Calu3 (cell line): Measurements from ENCODE around the gene HMBS. TPM values are rescaled to one million over a fixed set of nuclear protein-coding genes. Genes with fewer than 3 reads are reported as not detected.

Source experiments
- BruUV-seq: library from RNA; stranded (reverse); fragments of 400-500 nt; replicated peaks from 2 replicates; lab custom pipeline; 2021; lab: Mats Ljungman, UMichigan
- CTCF ChIA-PET: fragments of 300-600 bp; sonication (Branson Sonifier 250); formaldehyde crosslinking; loops from one replicate; lab custom pipeline; 2022; ENCODE audit warnings: antibody characterized with exemption; lab: Charles Lee
- DNase-seq: peaks from one replicate; pipeline ENCODE4 v3.0.0; 2022
- H3K27ac Mint-ChIP-seq: one replicate; pipeline ENCODE4 v1.8.0; 2022; ENCODE audit warnings: mixed read lengths; ENCODE audit not compliant: unreplicated experiment
- H3K27me3 Mint-ChIP-seq: one replicate; pipeline ENCODE4 v1.8.0; 2022; ENCODE audit warnings: mixed read lengths; ENCODE audit not compliant: unreplicated experiment
- H3K36me3 Mint-ChIP-seq: one replicate; pipeline ENCODE4 v1.8.0; 2022; ENCODE audit warnings: mild to moderate bottlenecking, moderate library complexity, mixed read lengths; ENCODE audit not compliant: insufficient read depth, unreplicated experiment
- H3K4me1 Mint-ChIP-seq: one replicate; pipeline ENCODE4 v1.8.0; 2022; ENCODE audit warnings: mild to moderate bottlenecking, low read depth, mixed read lengths; ENCODE audit not compliant: unreplicated experiment
- H3K4me3 Mint-ChIP-seq: one replicate; pipeline ENCODE4 v1.8.0; 2022; ENCODE audit warnings: mild to moderate bottlenecking, low read depth, moderate library complexity, mixed read lengths; ENCODE audit not compliant: unreplicated experiment
- H3K9me3 Mint-ChIP-seq: one replicate; pipeline ENCODE4 v1.8.0; 2022; ENCODE audit warnings: low read depth, mixed read lengths; ENCODE audit not compliant: unreplicated experiment
- CTCF ChIP-seq: fragments of 200-600 bp; IDR thresholded peaks from one replicate; pipeline ENCODE4 v1.8.0; 2022; ENCODE audit warnings: antibody characterized with exemption; ENCODE audit not compliant: unreplicated experiment
- intact Hi-C: fragments of 100-400 bp; cut with micrococcal nuclease; formaldehyde crosslinking; loops from one replicate; pipeline ENCODE4 v1.10.0; 2022; ENCODE audit not compliant: unreplicated experiment
- total RNA-seq: library from RNA; stranded (reverse); gene quantifications from 2 replicates; pipeline ENCODE4 v1.2.3, GENCODE V29; 2022

Gene HMBS
- total RNA-seq, 1 experiment from 2014 or later = 35.2 TPM

- CTCF ChIA-PET = no interaction called here
- intact Hi-C loops = no loop called here
- no peak overlapping the region for H3K4me3 Mint-ChIP-seq
- BruUV-seq = no TSS peak
- H3K9me3 Mint-ChIP-seq = no peaks in the 10 kb centered on the region
- no peaks in the 10 kb centered on the region for H3K4me1 Mint-ChIP-seq
- TF ChIP-seq CTCF = no peak
- H3K36me3 Mint-ChIP-seq = peaks cover 32% of the 10 kb centered on the region
- H3K27ac Mint-ChIP-seq = no peak overlapping the region
- no peaks in the 10 kb centered on the region for H3K27me3 Mint-ChIP-seq
- DNase-seq = no peak
Observed at GRCh38 chr11:119042927-119043326, 41.8 kb upstream of the HMBS start.

DNA sequence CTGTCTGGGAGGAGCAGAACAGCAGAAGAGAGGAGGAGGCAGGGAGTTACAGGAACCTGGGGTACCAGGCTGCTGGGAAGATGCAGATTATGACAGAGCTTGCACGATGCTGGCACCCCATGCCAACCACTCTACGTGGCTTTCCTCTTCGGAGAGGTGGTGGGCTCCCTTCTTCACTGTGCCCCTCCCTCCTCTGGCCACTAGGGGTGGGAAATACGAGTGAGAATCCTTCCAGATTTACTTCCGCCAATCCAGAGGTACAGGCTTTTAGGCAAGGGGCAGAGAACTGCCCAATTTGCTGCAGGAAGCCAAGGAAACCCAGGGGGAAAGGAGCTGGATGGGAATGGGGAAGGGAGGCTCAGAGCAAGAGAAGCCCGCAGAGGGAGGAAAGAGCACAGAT is 40.0 kb upstream of the HMBS start:
- Mint-ChIP-seq H3K4me1 (no peaks in the 10 kb centered on the region), H3K27ac (peak overlapping the region; percentile 50), H3K9me3 (no peaks in the 10 kb centered on the region), H3K27me3 (no peaks in the 10 kb centered on the region), H3K4me3 (no peak overlapping the region), H3K36me3 (peaks cover 44% of the 10 kb centered on the region)
- DNase-seq = no peak
- intact Hi-C loops = no loop called here
- no peak for TF ChIP-seq CTCF
- CTCF ChIA-PET = no interaction called here
- BruUV-seq = no TSS peak

GRCh38 chr11:119046489-119046888 is 38.2 kb upstream of the HMBS start:
- DNase-seq = no peak
- Mint-ChIP-seq H3K27ac (no peak overlapping the region), H3K9me3 (no peaks in the 10 kb centered on the region), H3K36me3 (peaks cover 59% of the 10 kb centered on the region), H3K4me1 (no peaks in the 10 kb centered on the region), H3K4me3 (no peak overlapping the region), H3K27me3 (no peaks in the 10 kb centered on the region)
- TF ChIP-seq CTCF = no peak
- CTCF ChIA-PET = no interaction called here
- intact Hi-C loops = no loop called here
- BruUV-seq = no TSS peak

DNA sequence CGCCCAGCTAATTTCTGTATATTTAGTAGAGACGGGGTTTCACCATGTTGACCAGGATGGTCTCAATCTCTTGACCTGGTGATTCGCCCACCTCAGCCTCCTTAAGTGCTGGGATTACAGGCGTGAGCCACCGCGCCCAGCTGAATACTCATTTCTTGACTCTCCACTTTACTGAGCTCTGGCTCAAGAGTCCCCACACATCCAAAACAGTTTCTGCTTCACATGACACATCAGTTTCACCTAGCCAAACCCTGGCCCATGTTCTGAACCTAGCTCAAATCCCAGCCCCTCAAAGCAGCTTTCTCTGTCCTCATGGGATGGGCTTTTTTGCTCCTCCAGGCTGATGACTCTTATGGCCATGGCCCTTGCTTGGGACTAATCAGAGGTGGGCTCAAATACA is 37.5 kb upstream of the HMBS start:
- CTCF ChIA-PET = no interaction called here
- no peak overlapping the region for H3K4me3 Mint-ChIP-seq
- no peak for DNase-seq
- no peaks in the 10 kb centered on the region for H3K27me3 Mint-ChIP-seq
- no peaks in the 10 kb centered on the region for H3K9me3 Mint-ChIP-seq
- TF ChIP-seq CTCF = no peak
- peaks cover 66% of the 10 kb centered on the region for H3K36me3 Mint-ChIP-seq
- no peak overlapping the region for H3K27ac Mint-ChIP-seq
- no TSS peak for BruUV-seq
- intact Hi-C loops = no loop called here
- no peaks in the 10 kb centered on the region for H3K4me1 Mint-ChIP-seq
